Kidney epithelial cell (primary cell): ENCODE data around the gene BIRC5. TPM values are rescaled to one million over a fixed set of nuclear protein-coding genes. Genes with fewer than 3 reads are reported as not detected.

Experiments used
- DNase-seq: peaks from one replicate; pipeline ENCODE4 v3.0.0-alpha.2; 2010; ENCODE audit warnings: low read depth
- H3K27me3 ChIP-seq: 2 replicates; pipeline ENCODE4 v1.6.0; 2011; ENCODE audit warnings: low read length; ENCODE audit not compliant: control insufficient read depth, insufficient read depth
- H3K36me3 ChIP-seq: 2 replicates; pipeline ENCODE4 v1.5.1; 2011; ENCODE audit warnings: low read length; ENCODE audit not compliant: control insufficient read depth, insufficient read depth
- H3K4me3 ChIP-seq: 2 replicates; pipeline ENCODE4 v1.5.1; 2011; ENCODE audit warnings: low read depth, mild to moderate bottlenecking, control low read depth, low read length
- CTCF ChIP-seq: IDR thresholded peaks from 2 replicates; pipeline ENCODE4 v1.5.1; 2011; ENCODE audit warnings: mild to moderate bottlenecking, moderate library complexity, low read length, control low read depth, inconsistent platforms; ENCODE audit not compliant: insufficient read depth, poor library complexity, severe bottlenecking
- total RNA-seq: library from RNA; depleted of rRNA; stranded (reverse); fragments of >200 nt; gene quantifications from 2 replicates; pipeline ENCODE4 v1.2.3, GENCODE V29; 2015

BIRC5 gene
- total RNA-seq, 1 donor from 2014 or later = 7.2 TPM

GRCh38 chr17:78182504-78182903 is 31.5 kb upstream of the BIRC5 start:
- DNase-seq = no peak
- TF ChIP-seq CTCF = no peak
- H3K36me3 ChIP-seq = no peaks in the 10 kb centered on the region
- H3K4me3 ChIP-seq = no peak overlapping the region
- H3K27me3 ChIP-seq = no peaks in the 10 kb centered on the region

DNA sequence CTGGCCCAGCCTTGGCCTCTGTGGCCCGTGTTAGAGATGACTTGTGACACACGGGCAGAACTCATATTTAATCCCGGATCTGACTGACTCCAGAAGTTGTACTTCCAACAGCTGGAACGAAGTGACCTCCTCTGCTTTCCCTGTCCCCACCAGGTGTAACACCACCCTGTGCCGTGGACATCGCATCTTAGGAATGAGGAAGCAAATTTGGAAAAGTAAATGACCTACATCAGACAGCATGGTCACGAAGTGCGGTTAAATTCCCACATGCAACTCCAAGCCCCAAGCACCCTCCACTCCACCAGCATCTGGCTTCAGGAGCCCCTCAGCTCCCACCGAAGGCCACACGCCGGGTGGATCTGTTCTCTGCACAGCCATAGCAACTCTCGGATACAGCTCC is 30.1 kb upstream of the BIRC5 start:
- no peak for DNase-seq
- Histone ChIP-seq H3K4me3 (no peak overlapping the region), H3K36me3 (no peaks in the 10 kb centered on the region)

GRCh38 chr17:78184351-78184750 is 29.7 kb upstream of the BIRC5 start:
- no peak for TF ChIP-seq CTCF
- no peaks in the 10 kb centered on the region for H3K36me3 ChIP-seq
- H3K4me3 ChIP-seq = no peak overlapping the region
- no peak for DNase-seq
- H3K27me3 ChIP-seq = no peaks in the 10 kb centered on the region

More for the DNA sequence above, 30.1 kb upstream of the BIRC5 start:
- no peaks in the 10 kb centered on the region for H3K27me3 ChIP-seq
- no peak for TF ChIP-seq CTCF

DNA sequence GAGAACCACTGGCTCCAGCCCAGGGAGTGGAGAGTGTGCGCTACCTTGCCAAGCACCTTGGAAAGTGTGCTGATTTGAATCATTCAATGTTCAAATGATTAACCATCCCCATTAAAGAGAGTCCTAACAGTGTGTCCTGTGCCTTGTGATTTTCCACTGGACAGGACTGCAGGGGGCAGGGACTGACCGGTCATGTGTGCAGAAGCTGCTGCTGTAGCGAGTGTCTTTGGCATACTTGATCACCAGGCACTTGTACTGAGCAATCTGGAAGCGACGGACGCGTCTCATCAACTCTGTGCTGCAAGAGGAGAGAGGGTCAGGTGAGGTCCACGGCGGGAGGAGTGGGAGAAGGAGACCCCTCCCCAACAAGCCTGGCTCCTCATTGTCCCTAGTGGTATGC is 29.2 kb upstream of the BIRC5 start:
- Histone ChIP-seq H3K4me3 (peak overlapping the region; percentile 6), H3K27me3 (no peaks in the 10 kb centered on the region), H3K36me3 (no peaks in the 10 kb centered on the region)
- peak; percentile 44 for DNase-seq
- TF ChIP-seq CTCF = no peak

- DNase-seq = no peak
- H3K4me3 ChIP-seq = peak overlapping the region; percentile 51
Measured at GRCh38 chr17:78185981-78186691, 27.9 kb upstream of the BIRC5 start.

More at GRCh38 chr17:78185981-78186691, 27.9 kb upstream of the BIRC5 start:
- TF ChIP-seq CTCF = no peak
- Histone ChIP-seq H3K36me3 (no peaks in the 10 kb centered on the region), H3K27me3 (no peaks in the 10 kb centered on the region)
